K562 (cell line): ENCODE data around the gene VMP1. TPM values are rescaled to one million over a fixed set of nuclear protein-coding genes. Genes with fewer than 3 reads are reported as not detected.
A peak's percentile ranks its signal among the peaks of the same experiment; 100 is the strongest.

Experiments used
- CHAMP1 ChIP-seq: fragments of 450-650 bp; IDR thresholded peaks from 2 replicates; pipeline ENCODE4 v1.6.1; 2016; ENCODE audit warnings: mild to moderate bottlenecking
- ELF1 ChIP-seq: fragments of 200-800 bp; sonication (Bioruptor generic); IDR thresholded peaks from 2 replicates; pipeline ENCODE4 v1.6.1; 2016; ENCODE audit warnings: missing genetic modification characterization, missing compliant biosample characterization
- HIVEP1 ChIP-seq: fragments of 250-450 bp; sonication (Bioruptor Pico); IDR thresholded peaks from 2 replicates; pipeline ENCODE4 v1.4.0; 2020; ENCODE audit warnings: mild to moderate bottlenecking
- NFYB ChIP-seq: IDR thresholded peaks from 2 replicates; pipeline ENCODE4 v1.6.1; 2011; ENCODE audit warnings: mild to moderate bottlenecking, moderate library complexity; ENCODE audit not compliant: insufficient read length; ENCODE audit errors: extremely low read depth
- NR2C2 ChIP-seq, 2 experiments: fragments of 200-800 bp in 1 of 2; sonication (Bioruptor generic) in 1 of 2; sonication (generic) in 1 of 2; formaldehyde crosslinking in 1 of 2; IDR thresholded peaks; 2 replicates each; pipeline versions ENCODE4 v1.6.1 to v1.8.0; 2016 to 2022; ENCODE audit warnings: mild to moderate bottlenecking in 1 of 2, missing compliant biosample characterization in 1 of 2, missing genetic modification characterization in 1 of 2, missing genetic modification reagents in 1 of 2
- RBFOX2 ChIP-seq: fragments of 200-400 bp; formaldehyde crosslinking; IDR thresholded peaks from 2 replicates; pipeline ENCODE4 v1.6.1; 2017; ENCODE audit warnings: low read depth, mild to moderate bottlenecking, low read length, moderate library complexity
- SAFB ChIP-seq: fragments of 200-400 bp; formaldehyde crosslinking; IDR thresholded peaks from 2 replicates; pipeline ENCODE4 v1.6.1; 2017; ENCODE audit warnings: low read depth, low read length, borderline replicate concordance
- STAT5A ChIP-seq: IDR thresholded peaks from 2 replicates; pipeline ENCODE4 v1.6.1; 2012; ENCODE audit warnings: low read length, inconsistent platforms, borderline replicate concordance
- ZBTB1 ChIP-seq: sonication (generic); formaldehyde crosslinking; IDR thresholded peaks from 2 replicates; pipeline ENCODE4 v1.8.1; 2023; ENCODE audit warnings: missing genetic modification reagents, low read depth, mild to moderate bottlenecking, borderline replicate concordance
- ZBTB40 ChIP-seq, 2 experiments: fragments of 450-650 bp in 1 of 2; sonication (generic) in 1 of 2; formaldehyde crosslinking in 1 of 2; IDR thresholded peaks; 2 replicates each; pipeline versions ENCODE4 v1.7.1 to v1.9.0; 2016 to 2022; ENCODE audit warnings: inconsistent platforms in 1 of 2, mild to moderate bottlenecking in 1 of 2, missing genetic modification reagents in 1 of 2
- ZFP36 ChIP-seq: fragments of 150-350 bp; IDR thresholded peaks from 2 replicates; pipeline ENCODE4 v1.6.1; 2018; ENCODE audit warnings: low read length, low read depth; ENCODE audit not compliant: partially characterized antibody
- ZNF511 ChIP-seq: sonication (generic); formaldehyde crosslinking; IDR thresholded peaks from 2 replicates; pipeline ENCODE4 v1.8.0; 2022; ENCODE audit warnings: mild to moderate bottlenecking, missing genetic modification reagents
- ZNF586 ChIP-seq: fragments of 450-650 bp; formaldehyde crosslinking; conservative IDR thresholded peaks from 2 replicates; pipeline ENCODE4 v1.4.0; 2020; ENCODE audit warnings: mild to moderate bottlenecking, moderate library complexity
- polyA plus RNA-seq, 8 experiments: library from polyadenylated mRNA; depleted of rRNA in 4 of 8; stranded (reverse) in 5 of 8; unstranded in 3 of 8; fragments of >200 nt; fragmentation: Nextera tagmentation in 2 of 8; fragmentation: Illumina TruSeq in 1 of 8; extraction: Ambion mirVana in 2 of 8; extraction: Trizol in 1 of 8; gene quantifications; 2 replicates each; pipeline versions ENCODE4 v1.2.1 to v1.2.3, GENCODE V29; 2011 to 2014; ENCODE audit warnings: inconsistent platforms in 1 of 8, missing spikeins in 1 of 8
- total RNA-seq, 7 experiments: library from RNA; depleted of rRNA in 6 of 7; stranded (reverse); fragments of >200 nt in 6 of 7; fragmentation: Illumina TruSeq in 2 of 7; extraction: Trizol in 2 of 7; gene quantifications; 2 replicates each; pipeline versions ENCODE4 v1.2.1 to v1.2.3, GENCODE V29; 2011 to 2021; ENCODE audit warnings: low replicate concordance in 1 of 7

The VMP1 gene
- total and polyA plus RNA-seq, 9 of the 15 experiments (the other 6 are each of a cell fraction or from before 2014, with no cell fraction given), result 123 to 304 (median 151) TPM

GRCh38 chr17:59838052-59838916, 130.8 kb downstream of the VMP1 start (continued):
- 0 out of 2 replicates have a peak, but pooled peaks have one; percentile 34 for TF ChIP-seq ZNF511 (CRISPR knock-in tag)
- TF ChIP-seq ZNF586 (CRISPR knock-in tag), result no peak
- peak; percentile 57 for TF ChIP-seq ELF1 (tag)
- no peak for TF ChIP-seq NFYB
- no peak for TF ChIP-seq ZBTB40 (IDR thresholded peaks at IDR 0.05)
- no peak; the same call in 1 of the 2 replicates for TF ChIP-seq ZBTB40 (CRISPR knock-in tag; IDR thresholded peaks at IDR 0.05)
- TF ChIP-seq SAFB, result no peak
- TF ChIP-seq STAT5A, result no peak
- TF ChIP-seq RBFOX2, result peak; percentile 73
- TF ChIP-seq ZBTB1 (CRISPR knock-in tag), result no peak
- no peak for TF ChIP-seq NR2C2 (CRISPR knock-in tag; IDR thresholded peaks at IDR 0.05)
- no peak for TF ChIP-seq NR2C2 (tag; IDR thresholded peaks at IDR 0.05)
- TF ChIP-seq CHAMP1, result no peak
- no peak for TF ChIP-seq HIVEP1 (CRISPR knock-in tag)
- TF ChIP-seq ZFP36, result no peak
